GM10266 (cell line): ENCODE data around the gene PYGO2.

Experiments used
- DNase-seq: peaks from one replicate; pipeline ENCODE4 v3.0.0; 2012; ENCODE audit errors: extremely low spot score
- CTCF ChIP-seq: IDR thresholded peaks from 2 replicates; pipeline ENCODE4 v1.5.1; 2012; ENCODE audit warnings: mild to moderate bottlenecking, low read depth; ENCODE audit not compliant: control insufficient read depth, insufficient read depth; ENCODE audit errors: missing control alignments

The PYGO2 gene

GRCh38 chr1:154940651-154941194 lies 20.9 kb downstream of the PYGO2 start:
- peak; percentile 51 for DNase-seq
- TF ChIP-seq CTCF = no peak

GRCh38 chr1:154940213-154940560 lies 21.4 kb downstream of the PYGO2 start:
- DNase-seq = no peak
- TF ChIP-seq CTCF = no peak

- no peak for TF ChIP-seq CTCF
- no peak for DNase-seq
These were observed 22.8 kb downstream of the PYGO2 start for GRCh38 chr1:154938604-154939399.

GRCh38 chr1:154937988-154938386 lies 23.6 kb downstream of the PYGO2 start:
- no peak for DNase-seq
- TF ChIP-seq CTCF = no peak

GRCh38 chr1:154937085-154937987 lies 24.2 kb downstream of the PYGO2 start:
- no peak for TF ChIP-seq CTCF
- DNase-seq = peak; percentile 83

GRCh38 chr1:154936555-154937084 lies 25.0 kb downstream of the PYGO2 start, which contains the start of gene PMVK:
TSS of gene PMVK (minus strand) at chr1:154936719. CDS start at chr1:154936685, 34 bp downstream.
- TF ChIP-seq CTCF = peak; percentile 57
- peak; percentile 91 for DNase-seq
